B cell (primary cell): Measurements from ENCODE around the gene PLA2R1. TPM values are rescaled to one million over a fixed set of nuclear protein-coding genes. Genes with fewer than 3 reads are reported as not detected.

ENCODE experiments used
- ATAC-seq: fragments of 200-7000 bp; cut with Tn5 transposase; one replicate; pipeline ENCODE4 v1.10.0; 2021; ENCODE audit warnings: low read depth, mild to moderate bottlenecking, moderate number of reproducible peaks, moderate library complexity
- CTCF ChIA-PET: fragments of 350-600 bp; sonication (Branson Sonifier 250); formaldehyde crosslinking; loops from one replicate; lab custom pipeline; 2021; ENCODE audit warnings: antibody characterized with exemption, inconsistent platforms; lab: Charles Lee
- POLR2A ChIA-PET: fragments of 350-600 bp; sonication (Branson Sonifier 250); formaldehyde crosslinking; loops from one replicate; lab custom pipeline; 2021; ENCODE audit warnings: antibody characterized with exemption; lab: Charles Lee
- DNase-seq: peaks from one replicate; pipeline ENCODE4 v3.0.0; 2013
- H2AFZ ChIP-seq: 2 replicates; pipeline ENCODE4 v1.6.1; 2012; ENCODE audit warnings: mild to moderate bottlenecking, low read depth, low read length; ENCODE audit not compliant: insufficient read depth, poor library complexity, severe bottlenecking
- H3K27ac ChIP-seq, 2 donors: 1 replicate in 1 of 2; 2 replicates in 1 of 2; pipeline ENCODE4 v1.5.1; 2012 to 2013; ENCODE audit warnings: low read length in 2 of 2, mild to moderate bottlenecking in 2 of 2, moderate library complexity in 1 of 2
- H3K27me3 ChIP-seq, 4 experiments: fragments of 200-600 bp in 1 of 4; sonication (generic) in 1 of 4; replicated peaks in 1 of 4; 1 replicate in 2 of 4; 2 replicates in 2 of 4; pipeline versions ENCODE4 v1.6.1 to v1.7.0; 2013 to 2016; ENCODE audit warnings: low read length in 3 of 4, mild to moderate bottlenecking in 2 of 4, mixed read lengths in 1 of 4, moderate library complexity in 1 of 4; ENCODE audit not compliant: insufficient read depth in 4 of 4, control insufficient read depth in 3 of 4; ENCODE audit errors: control extremely low read depth in 1 of 4
- H3K36me3 ChIP-seq, 2 experiments: replicated peaks in 1 of 2; 1 replicate in 1 of 2; 2 replicates in 1 of 2; pipeline versions ENCODE4 v1.6.1 to v1.7.1; 2013; ENCODE audit warnings: low read length in 1 of 2; ENCODE audit not compliant: insufficient read depth in 2 of 2, control insufficient read depth in 1 of 2; ENCODE audit errors: control extremely low read depth in 1 of 2, extremely low read depth in 1 of 2
- H3K4me1 ChIP-seq, 2 donors: fragments of 200-600 bp in 1 of 2; sonication (generic) in 1 of 2; 1 replicate in 1 of 2; 2 replicates in 1 of 2; pipeline versions ENCODE4 v1.5.1 to v1.6.1; 2013 to 2017; ENCODE audit warnings: low read length in 2 of 2; ENCODE audit not compliant: control insufficient read depth in 2 of 2, insufficient read depth in 2 of 2
- H3K4me2 ChIP-seq: replicated peaks from 2 replicates; pipeline ENCODE3; 2012; ENCODE audit warnings: mild to moderate bottlenecking, low read depth, low read length; ENCODE audit not compliant: poor library complexity, severe bottlenecking
- H3K4me3 ChIP-seq, 5 experiments: fragments of 200-600 bp in 1 of 5; sonication (generic) in 1 of 5; 1 replicate in 3 of 5; 2 replicates in 2 of 5; pipeline versions ENCODE4 v1.5.1 to v1.7.0; 2011 to 2016; ENCODE audit warnings: low read length in 4 of 5, mild to moderate bottlenecking in 4 of 5, low read depth in 2 of 5, control low read depth in 1 of 5, moderate library complexity in 1 of 5; ENCODE audit not compliant: insufficient read depth in 1 of 5; ENCODE audit errors: control extremely low read depth in 1 of 5, extremely low read depth in 1 of 5
- H3K79me2 ChIP-seq: fragments of 200-600 bp; sonication (generic); one replicate; pipeline ENCODE4 v1.6.0; 2016; ENCODE audit warnings: low read length; ENCODE audit not compliant: control insufficient read depth, insufficient read depth
- H3K9ac ChIP-seq: fragments of 200-600 bp; sonication (generic); 2 replicates; pipeline ENCODE4 v1.6.1; 2017; ENCODE audit warnings: mild to moderate bottlenecking, low read length, moderate library complexity
- H3K9me3 ChIP-seq, 3 donors: one replicate each; pipeline versions ENCODE4 v1.6.1 to v1.7.1; 2013; ENCODE audit warnings: low read length in 2 of 3; ENCODE audit not compliant: control insufficient read depth in 2 of 3, insufficient read depth in 1 of 3; ENCODE audit errors: control extremely low read depth in 1 of 3
- H4K20me1 ChIP-seq: 2 replicates; pipeline ENCODE4 v1.6.0; 2012; ENCODE audit warnings: mild to moderate bottlenecking, low read length; ENCODE audit not compliant: insufficient read depth, control insufficient read depth, poor library complexity, severe bottlenecking
- H3K27ac Mint-ChIP-seq: one replicate; pipeline ENCODE4 v1.8.0; 2021; ENCODE audit warnings: mixed read lengths
- H3K27me3 Mint-ChIP-seq: one replicate; pipeline ENCODE4 v1.8.0; 2021; ENCODE audit warnings: mixed read lengths
- H3K4me1 Mint-ChIP-seq: one replicate; pipeline ENCODE4 v1.8.0; 2021; ENCODE audit warnings: mixed read lengths
- H3K4me3 Mint-ChIP-seq: one replicate; pipeline ENCODE4 v1.8.0; 2021; ENCODE audit warnings: mixed read lengths
- H3K9me3 Mint-ChIP-seq: one replicate; pipeline ENCODE4 v1.8.0; 2022; ENCODE audit warnings: mixed read lengths; ENCODE audit not compliant: insufficient read depth
- EZH2 ChIP-seq: IDR thresholded peaks from 2 replicates; pipeline ENCODE4 v1.6.1; 2012; ENCODE audit warnings: borderline replicate concordance, low read depth, mild to moderate bottlenecking, moderate library complexity, low read length; ENCODE audit not compliant: insufficient read depth, poor library complexity, severe bottlenecking
- WGBS: methylation state at CpG from one replicate; pipeline ENCODE4 v1.1.5; 2013; ENCODE audit warnings: missing lambda C conversion rate; ENCODE audit not compliant: insufficient coverage; 5-methylcytosine and 5-hydroxymethylcytosine counted together
- intact Hi-C: fragments of 100-400 bp; cut with micrococcal nuclease; formaldehyde crosslinking; loops from one replicate; pipeline ENCODE4 v1.10.0; 2022
- polyA plus RNA-seq: library from polyadenylated mRNA; depleted of rRNA; stranded (reverse); fragments of >200 nt; gene quantifications from 2 replicates; pipeline ENCODE4 v1.2.3, GENCODE V29; 2012
- total RNA-seq, 2 donors: library from RNA; stranded (reverse); fragments of 120-200 nt in 1 of 2; gene quantifications; 1 replicate in 1 of 2; 2 replicates in 1 of 2; pipeline versions ENCODE4 v1.2.3 to v1.2.4, GENCODE V29; 2013 to 2022
- TF ChIP-seq, protein P1 (sequence below): fragments of 200-600 bp; IDR thresholded peaks from one replicate; pipeline ENCODE4 v1.8.0; 2022; ENCODE audit warnings: antibody characterized with exemption, mild to moderate bottlenecking

PLA2R1 gene
- total and polyA plus RNA-seq, 2 donors (not counting 1 experiment from before 2014, with no cell fraction given) = not detected

- WGBS = 94% methylated on average over 2 of the region's 2 CpGs
- H3K27me3 Mint-ChIP-seq = peaks cover 59% of the 10 kb centered on the region
- no peak overlapping the region for H3K4me3 ChIP-seq
- no peak for DNase-seq
- no peak overlapping the region for H3K27ac ChIP-seq
- POLR2A ChIA-PET = no interaction called here
- H3K9me3 ChIP-seq = peaks cover 0 to 11% (median 0%) of the 10 kb centered on the region in 3 donors
- no peaks in the 10 kb centered on the region for H3K79me2 ChIP-seq
- intact Hi-C loops = no loop called here
- no peaks in the 10 kb centered on the region for H3K9me3 Mint-ChIP-seq
- no peak overlapping the region for H3K4me2 ChIP-seq
- CTCF ChIA-PET = no interaction called here
- TF ChIP-seq, protein P1, sequence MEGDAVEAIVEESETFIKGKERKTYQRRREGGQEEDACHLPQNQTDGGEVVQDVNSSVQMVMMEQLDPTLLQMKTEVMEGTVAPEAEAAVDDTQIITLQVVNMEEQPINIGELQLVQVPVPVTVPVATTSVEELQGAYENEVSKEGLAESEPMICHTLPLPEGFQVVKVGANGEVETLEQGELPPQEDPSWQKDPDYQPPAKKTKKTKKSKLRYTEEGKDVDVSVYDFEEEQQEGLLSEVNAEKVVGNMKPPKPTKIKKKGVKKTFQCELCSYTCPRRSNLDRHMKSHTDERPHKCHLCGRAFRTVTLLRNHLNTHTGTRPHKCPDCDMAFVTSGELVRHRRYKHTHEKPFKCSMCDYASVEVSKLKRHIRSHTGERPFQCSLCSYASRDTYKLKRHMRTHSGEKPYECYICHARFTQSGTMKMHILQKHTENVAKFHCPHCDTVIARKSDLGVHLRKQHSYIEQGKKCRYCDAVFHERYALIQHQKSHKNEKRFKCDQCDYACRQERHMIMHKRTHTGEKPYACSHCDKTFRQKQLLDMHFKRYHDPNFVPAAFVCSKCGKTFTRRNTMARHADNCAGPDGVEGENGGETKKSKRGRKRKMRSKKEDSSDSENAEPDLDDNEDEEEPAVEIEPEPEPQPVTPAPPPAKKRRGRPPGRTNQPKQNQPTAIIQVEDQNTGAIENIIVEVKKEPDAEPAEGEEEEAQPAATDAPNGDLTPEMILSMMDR = no peak
- TF ChIP-seq EZH2 = no peak
- peaks cover 10 to 12% of the 10 kb centered on the region in 2 donors for H3K4me1 ChIP-seq
- H4K20me1 ChIP-seq = no peaks in the 10 kb centered on the region
- H3K9ac ChIP-seq = no peak overlapping the region
- H2AFZ ChIP-seq = no peak overlapping the region
- no peaks in the 10 kb centered on the region for H3K36me3 ChIP-seq
- no peak overlapping the region for H3K27ac Mint-ChIP-seq
- H3K4me3 Mint-ChIP-seq = no peak overlapping the region
- H3K4me1 Mint-ChIP-seq = peaks cover 7% of the 10 kb centered on the region
- ATAC-seq = no peak
- H3K27me3 ChIP-seq = peaks cover 0 to 28% (median 21%) of the 10 kb centered on the region in 4 experiments
Measured at GRCh38 chr2:160060297-160060696, 2.1 kb downstream of the PLA2R1 start.

DNA sequence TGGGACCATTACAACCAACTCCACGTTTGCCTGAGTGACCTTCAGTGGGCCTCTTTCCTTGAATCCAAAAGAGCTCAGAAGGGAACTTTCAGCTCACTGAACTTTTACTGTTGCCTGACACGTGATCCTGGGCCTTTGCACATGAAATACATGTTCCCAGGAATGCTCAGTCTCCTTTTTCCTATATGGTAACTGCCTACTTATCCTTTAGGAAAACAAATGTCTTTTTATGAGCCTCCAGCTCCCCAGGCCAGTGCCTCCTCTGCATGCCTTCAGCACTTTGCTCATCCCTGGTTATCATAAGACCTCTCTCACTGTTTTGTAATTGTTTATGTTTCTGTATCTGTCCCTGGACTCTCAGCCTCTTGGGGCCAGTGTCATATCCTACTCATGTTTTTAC lies 5.1 kb downstream of the PLA2R1 start:
- CTCF ChIA-PET = no interaction called here
- peaks cover 45% of the 10 kb centered on the region for H3K27me3 Mint-ChIP-seq
- H4K20me1 ChIP-seq = no peaks in the 10 kb centered on the region

More for the DNA sequence above, 5.1 kb downstream of the PLA2R1 start:
- Histone ChIP-seq H3K79me2 (no peaks in the 10 kb centered on the region), H3K27me3 (peaks cover 0 to 17% (median 14%) of the 10 kb centered on the region in 4 experiments), H3K4me2 (no peak overlapping the region), H2AFZ (no peak overlapping the region), H3K4me3 (no peak overlapping the region), H3K4me1 (peaks cover 5 to 7% of the 10 kb centered on the region in 2 donors), H3K9me3 (peaks cover 0 to 7% (median 0%) of the 10 kb centered on the region in 3 donors), H3K36me3 (no peaks in the 10 kb centered on the region), H3K27ac (no peak overlapping the region), H3K9ac (no peak overlapping the region)
- H3K4me1 Mint-ChIP-seq = no peaks in the 10 kb centered on the region
- intact Hi-C loops = no loop called here
- POLR2A ChIA-PET = no interaction called here
- no peak overlapping the region for H3K4me3 Mint-ChIP-seq
- no peak for DNase-seq
- WGBS = 72% methylated on average over 2 of the region's 2 CpGs
- no peaks in the 10 kb centered on the region for H3K9me3 Mint-ChIP-seq
- no peak for TF ChIP-seq EZH2
- TF ChIP-seq, protein P1 = no peak
- no peak overlapping the region for H3K27ac Mint-ChIP-seq
- ATAC-seq = no peak
